Stimulated activated CD8-positive, alpha-beta memory T cell treated with anti-CD3 and anti-CD28 coated beads, Interleukin-12 subunit alpha, Interleukin-12 subunit beta, amount 100 ng/mL, for 4 hours (primary cell): Measurements from ENCODE around the gene BCAS3.

ENCODE experiments used
- DNase-seq: peaks from one replicate; pipeline ENCODE4 v3.0.0-alpha.2; 2020; ENCODE audit warnings: low read depth

Gene BCAS3

DNA sequence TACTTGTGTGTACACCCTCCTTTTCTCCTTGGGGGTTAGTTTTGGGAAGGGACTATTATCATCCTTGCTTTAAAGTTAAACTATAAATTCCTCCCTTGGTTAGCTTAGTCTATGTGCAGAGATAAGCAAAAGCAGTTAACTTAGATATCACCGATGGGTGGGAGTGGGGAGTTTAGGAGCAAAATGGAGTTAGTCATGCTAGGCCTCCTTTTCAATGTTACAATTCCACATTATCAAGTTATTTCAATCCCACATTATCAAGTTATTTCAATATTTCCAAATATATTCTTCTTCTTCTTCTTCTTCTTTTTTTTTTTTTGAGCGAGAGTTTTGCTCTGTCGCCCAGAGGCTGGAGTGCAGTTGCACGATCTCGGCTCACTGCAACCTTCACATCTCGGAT lies 1.7 kb upstream of the BCAS3 start:
- no peak for DNase-seq

DNA sequence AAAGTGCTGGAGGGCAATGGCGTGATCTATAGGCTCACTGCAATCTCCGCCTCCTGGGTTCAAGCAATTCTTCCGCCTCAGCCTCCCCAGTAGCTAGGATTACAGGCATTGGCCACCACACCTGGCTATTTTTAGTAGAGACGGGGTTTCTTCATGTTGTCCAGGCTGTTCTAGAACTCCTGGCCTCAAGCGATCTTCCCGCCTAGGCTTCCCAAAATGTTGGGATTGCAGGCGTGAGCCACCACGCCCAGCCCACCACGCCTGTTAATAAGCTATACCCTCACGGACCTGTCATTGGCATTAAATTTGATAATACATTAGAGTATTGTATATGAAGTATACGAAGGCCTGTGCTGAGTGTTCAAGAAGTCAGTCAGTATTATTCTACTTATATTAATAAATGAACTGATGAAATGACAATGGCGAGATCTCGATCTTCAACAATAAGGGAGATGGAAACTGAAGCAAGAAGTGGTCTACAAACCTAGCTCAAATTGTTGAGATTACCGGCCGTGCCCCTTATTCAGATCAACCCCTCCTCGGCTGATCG lies 818 bp upstream of the BCAS3 start:
- DNase-seq: no peak

DNA sequence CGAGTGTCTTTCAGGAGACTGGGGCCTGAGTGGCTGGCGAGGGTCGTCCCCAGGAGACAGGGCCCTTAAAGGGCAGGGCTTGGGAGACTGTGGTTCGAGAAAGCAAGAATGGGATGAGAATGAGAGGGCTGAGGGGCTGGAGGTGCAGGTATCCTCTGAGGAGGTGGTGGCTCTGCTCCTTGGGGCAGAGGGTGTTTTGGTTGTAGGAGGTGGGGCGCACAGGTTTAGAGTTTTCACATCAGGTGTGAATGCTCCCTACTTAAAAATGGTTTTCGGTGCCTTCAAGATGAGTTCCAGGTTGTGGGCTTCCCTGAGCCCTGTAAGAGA lies 430 bp downstream of the BCAS3 start:
- no peak for DNase-seq

DNA sequence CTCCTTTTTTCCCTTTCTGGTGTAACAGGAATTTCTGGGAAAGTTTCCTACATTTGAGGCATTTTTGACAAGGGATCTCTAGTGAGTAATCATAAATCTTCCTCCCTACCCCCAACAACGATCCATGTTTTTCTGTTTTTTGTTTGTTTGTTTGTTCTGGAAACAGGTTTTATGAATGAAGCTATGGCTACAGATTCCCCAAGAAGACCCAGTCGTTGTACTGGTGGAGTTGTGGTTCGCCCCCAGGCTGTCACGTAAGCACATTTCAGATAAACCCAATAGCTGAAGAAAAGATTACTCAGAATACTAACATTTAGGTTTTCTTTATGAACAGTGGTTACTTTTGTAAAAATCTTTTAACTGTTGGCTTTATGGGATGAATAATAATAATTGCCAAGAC lies 1.6 kb downstream of the BCAS3 start:
- DNase-seq: no peak

DNA sequence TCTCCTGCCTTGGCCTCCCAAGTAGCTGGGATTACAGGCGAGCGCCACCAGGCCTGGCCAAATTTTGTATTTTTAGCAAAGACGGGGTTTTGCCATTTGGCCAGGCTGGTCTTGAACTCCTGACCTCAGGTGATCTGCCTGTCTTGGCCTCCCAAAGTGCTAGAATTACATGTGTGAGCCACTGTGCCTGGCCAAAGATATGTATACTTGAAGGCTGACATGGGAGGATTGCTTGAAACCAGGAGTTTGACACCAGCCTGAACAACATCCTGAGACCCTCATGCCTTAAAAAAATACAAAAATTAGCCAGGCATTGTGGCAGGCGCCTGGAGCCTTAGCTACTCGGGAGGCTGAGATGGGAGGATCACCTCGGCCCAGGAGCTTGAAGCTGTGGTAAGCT lies 3.1 kb downstream of the BCAS3 start:
- no peak for DNase-seq

DNA sequence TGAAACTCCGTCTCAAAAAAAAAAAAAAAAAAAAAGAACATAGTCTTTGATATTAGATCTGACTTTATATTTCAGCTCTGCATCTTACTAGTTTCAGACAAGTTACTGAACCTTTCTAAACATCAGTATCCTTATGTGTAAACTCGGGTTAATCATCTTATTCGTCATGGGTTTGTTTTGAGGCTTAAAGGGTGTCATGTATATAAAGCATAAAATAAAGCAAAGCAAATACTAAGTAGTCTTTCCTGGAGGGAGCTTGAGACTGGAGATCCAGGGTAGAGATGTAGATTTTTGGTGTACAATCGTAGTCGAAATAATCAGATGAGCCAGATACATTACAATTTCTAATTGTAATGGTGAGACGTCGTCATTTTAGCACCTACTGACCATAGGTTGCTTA lies 7.8 kb downstream of the BCAS3 start:
- no peak for DNase-seq

DNA sequence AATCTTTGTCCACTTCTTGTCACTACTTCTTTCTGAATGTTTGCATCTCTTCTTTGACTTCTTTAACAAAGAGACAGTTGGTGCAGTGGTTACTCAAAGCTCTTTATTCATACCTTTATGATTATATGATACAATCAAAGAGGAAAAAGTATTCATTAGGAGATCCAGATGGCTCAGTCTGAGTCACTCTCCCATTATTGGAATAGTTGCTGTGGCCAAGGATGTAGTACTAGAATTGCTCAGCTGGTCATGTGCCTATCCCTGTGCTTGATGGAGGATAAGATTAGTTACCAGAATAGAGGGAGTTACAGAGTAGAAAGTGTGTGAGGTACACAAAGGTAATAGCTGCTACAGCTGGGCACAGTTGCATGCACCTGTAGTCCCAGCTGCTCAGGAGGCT lies 18.3 kb downstream of the BCAS3 start:
- no peak for DNase-seq

DNA sequence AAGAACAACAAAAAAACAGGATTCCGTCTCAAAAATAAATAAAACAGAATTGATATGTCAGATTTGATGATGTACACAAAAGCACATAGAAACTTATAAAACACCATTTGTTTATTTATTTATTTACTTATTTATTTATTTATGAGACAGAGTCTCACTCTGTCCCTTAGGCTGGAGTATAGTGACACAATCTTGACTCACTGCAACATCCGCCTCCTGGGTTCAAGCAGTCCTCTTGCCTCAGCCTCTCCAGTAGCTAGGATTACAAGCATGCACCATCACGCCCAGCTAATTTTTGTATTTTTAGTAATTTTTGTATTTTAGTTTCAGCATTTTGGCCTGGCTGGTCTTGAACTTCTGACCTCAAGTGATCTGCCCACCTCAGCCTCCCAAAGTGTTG lies 21.4 kb downstream of the BCAS3 start:
- DNase-seq: no peak

DNA sequence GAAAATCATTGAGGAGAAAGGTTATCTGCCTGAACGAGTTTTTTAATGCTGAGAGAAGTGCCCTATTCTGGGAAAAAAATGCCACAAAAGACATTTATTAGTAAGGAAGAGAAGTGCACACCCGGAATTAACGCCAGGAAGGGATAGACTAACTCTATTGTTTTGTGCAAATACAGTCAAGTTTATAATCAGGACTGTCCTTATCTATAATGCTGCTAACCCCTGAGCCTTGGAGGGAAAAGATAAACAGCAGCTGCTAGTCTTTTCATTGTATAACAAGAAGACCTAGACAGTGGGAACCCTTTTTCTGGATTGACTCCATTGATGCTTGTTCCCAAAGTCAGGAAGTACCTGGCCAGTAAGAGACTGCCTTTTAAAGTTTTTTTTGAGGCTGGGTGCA lies 26.5 kb downstream of the BCAS3 start:
- no peak for DNase-seq

DNA sequence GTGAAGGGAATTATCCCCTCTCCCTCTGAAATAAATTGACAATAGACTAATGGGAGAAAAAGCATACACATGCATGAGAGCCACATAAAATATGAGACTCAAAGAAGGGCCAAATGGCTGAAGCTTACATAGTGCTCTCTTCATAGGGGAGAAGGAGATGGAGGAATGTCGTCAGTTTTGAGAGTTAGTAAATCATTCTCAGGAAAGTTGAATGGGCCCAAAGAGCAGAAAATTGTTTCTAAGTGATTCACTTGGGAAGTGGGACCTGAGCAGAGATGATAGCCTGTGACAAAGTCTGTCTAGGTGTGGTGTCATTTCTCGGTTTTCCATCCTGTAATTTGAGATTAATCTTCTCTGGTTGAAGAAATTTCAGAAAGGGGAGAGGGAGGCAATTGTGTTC lies 35.0 kb downstream of the BCAS3 start:
- DNase-seq: no peak

DNA sequence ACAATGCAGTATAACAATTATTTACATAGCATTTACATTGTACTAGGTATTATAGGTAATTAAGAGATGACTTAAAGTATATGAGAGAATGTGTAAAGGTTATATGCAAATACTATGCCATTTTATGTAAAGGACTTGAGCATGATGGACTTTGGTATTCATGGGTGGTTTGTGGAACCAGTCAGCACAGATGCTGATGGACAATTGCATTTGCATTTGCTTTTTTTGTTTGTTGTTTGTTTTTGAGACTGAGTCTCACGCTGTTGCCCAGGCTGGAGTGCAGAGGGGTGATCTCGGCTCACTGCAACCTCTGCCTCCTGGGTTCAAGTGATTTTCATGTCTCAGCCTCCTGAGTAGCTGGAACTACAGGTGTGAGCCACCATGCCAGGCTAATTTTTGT lies 36.0 kb downstream of the BCAS3 start:
- no peak for DNase-seq

DNA sequence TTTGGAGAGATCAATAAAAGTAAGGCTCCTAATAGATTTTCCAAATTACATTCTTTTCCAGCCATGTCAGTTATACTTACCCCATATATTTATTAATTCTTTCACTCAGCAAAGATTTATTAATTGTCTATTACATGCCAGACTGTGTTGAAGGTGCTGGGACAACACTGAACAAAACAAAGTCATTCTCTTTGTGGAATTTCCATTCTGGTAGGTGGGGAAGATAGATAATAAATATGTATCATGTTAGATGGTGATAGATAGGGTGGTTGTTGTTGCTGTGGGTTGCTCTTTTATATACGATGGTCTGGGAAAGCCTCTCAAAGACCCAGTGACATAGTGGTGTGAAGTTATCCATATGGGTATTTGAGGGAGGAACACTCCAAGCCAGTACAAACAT lies 39.1 kb downstream of the BCAS3 start:
- no peak for DNase-seq

DNA sequence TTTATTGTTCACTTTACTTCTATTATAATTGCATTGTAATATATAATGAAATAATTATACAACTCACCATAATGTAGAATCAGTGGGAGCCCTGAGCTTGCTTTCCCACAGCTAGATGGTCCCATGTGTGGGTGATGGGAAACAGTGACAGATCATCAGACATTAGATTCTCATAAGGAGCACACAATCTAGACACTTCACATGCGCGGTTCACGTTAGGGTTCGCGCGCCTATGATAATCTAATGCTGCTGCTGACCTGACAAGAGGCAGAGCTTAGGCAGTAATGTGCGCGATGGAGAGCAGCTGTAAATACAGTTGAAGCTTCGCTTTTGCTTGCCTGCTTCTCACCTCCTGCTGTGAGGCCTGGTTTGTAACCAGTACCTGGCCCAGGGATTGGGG lies 40.2 kb downstream of the BCAS3 start:
- DNase-seq: no peak

DNA sequence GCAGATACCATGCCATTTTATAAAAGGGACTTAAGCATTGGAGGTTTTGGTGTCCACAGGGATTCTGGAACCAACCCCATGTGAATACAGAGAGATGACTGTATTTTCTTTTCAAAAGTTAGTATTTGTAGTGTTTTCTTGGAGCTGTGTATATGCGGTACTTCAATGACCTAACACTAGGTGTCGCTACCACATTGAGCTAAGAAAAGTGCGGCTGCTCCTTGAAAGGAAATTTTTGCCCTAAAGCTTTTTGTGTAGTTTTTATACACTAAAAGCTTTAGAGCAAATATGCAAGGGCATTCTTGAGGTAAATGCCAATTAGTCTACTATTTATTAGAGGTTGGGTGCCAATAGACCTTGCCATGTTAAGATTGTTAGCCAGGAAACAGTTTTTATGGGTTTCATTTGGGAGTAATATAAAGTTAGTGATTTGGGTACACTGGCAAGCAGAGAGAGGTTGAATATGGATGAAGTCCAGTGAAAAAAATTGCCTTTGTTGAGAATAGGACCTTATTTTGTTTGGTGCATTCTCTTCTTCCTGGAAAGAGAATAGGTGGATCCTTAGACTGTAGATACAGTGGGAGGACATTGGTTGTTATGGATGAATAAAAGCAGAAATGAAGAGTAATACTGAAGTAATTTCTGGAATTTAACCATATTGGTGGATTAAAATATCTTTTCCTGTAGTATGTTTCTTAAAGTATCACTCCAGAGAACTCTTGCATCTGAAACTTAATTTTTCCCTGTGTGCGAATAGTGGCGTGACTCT lies 43.3 kb downstream of the BCAS3 start:
- no peak for DNase-seq

DNA sequence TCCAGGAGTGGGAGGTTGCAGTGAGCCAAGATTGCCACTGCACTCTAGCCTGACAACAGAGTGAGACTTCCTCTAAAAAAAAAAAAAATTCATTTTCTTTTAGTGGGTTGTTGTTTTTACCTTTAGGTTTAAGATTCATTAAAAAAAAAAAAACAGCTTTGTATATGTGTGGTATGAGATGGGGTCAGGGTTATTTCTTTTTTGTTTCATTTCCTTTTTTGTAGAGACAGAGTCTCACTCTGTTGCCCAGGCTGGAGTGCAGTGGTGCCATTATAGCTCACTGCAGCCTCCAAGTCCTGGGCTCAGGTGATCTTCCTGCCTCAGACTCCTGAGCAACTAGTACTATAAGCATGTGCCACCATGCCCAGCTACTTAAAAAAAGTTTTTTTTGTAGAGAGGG lies 47.0 kb downstream of the BCAS3 start:
- DNase-seq: no peak

DNA sequence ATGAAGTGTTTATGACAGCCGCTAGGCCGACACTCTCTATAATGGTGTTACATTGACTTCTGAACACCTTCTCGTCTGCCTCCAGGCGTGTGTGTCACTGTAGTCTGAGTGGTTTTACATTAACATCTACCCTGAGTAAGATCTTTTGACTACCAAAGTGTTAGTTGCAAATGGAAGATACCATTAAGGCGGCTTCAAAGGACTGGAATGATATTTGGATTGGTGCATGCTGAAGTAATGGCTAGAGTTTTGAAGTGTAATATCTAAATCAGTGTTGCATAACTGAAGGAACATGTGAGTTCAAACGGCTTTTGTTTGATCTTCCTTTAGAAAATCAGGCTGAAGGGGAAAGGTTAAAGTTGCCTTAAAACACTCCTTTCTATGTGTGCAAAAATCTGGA lies 52.2 kb downstream of the BCAS3 start:
- no peak for DNase-seq

DNA sequence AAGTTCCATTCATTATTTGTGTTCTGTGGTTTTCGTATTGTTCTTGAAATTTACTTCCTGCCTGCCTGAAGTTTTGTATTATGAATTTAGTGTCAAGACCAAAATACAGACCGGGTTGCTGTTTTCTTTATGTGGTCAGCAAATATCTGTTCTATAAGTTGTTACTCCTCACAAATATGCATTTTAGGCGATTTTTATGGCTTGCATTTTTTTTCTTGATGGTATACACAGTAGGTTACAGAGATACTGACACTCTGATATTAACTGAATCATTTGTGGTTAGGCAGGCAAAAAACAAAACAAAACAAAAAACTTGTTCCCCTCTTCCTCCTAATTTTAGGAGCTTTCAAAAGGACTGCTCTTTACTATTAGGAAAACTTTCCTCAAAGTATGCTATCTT lies 52.6 kb downstream of the BCAS3 start:
- no peak for DNase-seq

DNA sequence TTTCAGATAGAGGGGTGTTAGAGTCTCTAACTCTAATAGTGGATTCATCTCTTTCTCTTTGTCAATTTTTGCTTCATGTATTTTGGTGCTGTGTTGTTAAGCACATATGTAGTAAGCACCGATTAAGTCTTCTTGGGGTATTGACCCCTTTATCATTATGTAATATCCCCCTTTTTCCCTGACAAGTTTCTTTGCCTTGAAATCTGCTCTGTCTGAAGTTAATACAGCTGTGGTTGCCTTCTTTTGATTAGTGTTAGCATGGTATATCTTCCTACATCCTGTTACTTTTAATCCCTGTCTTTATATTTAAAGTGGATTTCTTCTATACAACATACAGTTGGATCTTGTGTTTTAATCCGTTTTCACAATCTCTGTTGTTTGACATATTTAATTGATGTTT lies 60.6 kb downstream of the BCAS3 start:
- DNase-seq: no peak

DNA sequence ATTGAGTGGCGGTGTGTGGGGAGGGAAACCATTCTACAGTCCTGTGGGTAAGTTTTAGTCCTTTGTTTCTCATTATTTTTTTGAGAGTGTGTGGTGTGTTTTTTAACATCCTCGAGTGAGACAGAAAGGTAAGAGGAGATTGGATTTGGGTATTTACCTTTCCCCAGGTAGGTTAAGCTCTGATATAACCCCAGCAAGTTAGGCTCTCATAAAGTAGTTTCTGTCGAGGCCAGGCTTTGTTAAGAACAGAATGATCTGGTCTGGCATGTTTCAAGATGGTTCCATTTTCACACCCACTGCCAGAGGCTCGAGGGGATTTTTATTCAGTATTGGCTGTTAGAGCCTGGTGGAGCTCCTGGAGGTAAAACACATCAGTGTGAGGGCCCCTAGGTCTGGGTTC lies 62.9 kb downstream of the BCAS3 start:
- DNase-seq: no peak

DNA sequence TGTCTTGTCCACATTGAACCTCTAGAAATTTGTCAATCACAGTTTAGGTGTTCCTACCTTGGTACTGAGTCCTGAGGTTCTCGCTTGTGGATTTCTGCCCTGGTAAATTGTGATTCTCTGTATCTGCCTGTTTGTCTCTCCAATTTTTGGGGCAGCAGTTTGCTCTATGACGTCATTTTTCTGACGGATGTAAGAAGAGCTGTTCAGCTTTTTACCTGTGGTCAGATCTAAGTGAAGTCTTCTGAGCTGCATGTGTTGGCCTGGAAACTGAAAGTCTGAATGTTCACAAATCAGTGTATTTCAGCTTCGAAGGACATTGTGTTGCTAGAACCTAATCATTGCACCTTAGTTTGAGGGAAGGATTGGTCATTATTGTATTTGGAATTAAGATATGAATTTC lies 63.4 kb downstream of the BCAS3 start:
- DNase-seq: no peak

DNA sequence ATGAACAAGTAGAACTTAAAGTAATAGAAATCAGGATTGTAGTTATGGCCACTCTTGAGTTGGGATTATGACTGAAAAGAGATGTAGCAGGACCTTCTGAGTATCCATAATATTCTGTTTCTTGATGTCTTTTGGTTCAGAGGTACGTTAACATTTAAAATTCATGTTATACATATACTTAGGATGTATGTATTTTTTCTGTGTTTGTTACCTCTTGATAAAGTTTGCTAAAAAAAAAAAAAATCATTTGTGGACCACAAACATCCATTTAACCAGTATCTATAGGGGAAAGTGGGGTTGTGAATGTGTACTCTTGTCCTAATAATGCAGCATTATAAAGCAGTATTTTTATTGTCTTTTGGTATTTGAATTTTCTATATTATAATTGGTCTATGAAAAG lies 65.6 kb downstream of the BCAS3 start:
- DNase-seq: no peak

DNA sequence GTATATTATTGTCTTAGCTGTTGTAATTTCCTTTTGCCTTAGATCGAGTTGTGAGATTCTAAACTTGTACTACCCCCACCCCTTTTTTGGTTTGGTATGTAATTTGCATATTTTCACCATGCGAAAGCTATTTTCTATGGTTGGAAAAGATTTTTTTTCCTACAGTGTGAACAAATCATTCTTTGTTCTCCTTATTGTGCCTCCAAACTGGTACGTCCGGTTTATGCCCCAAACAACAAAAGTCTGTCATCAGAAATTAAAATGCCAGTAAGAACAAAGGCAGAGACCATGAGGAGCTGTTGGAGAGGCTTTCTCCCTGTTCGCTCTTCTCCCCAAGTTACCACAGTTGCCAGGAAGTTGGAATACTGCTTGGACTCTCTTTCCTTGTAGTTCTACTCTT lies 66.1 kb downstream of the BCAS3 start:
- DNase-seq: no peak

DNA sequence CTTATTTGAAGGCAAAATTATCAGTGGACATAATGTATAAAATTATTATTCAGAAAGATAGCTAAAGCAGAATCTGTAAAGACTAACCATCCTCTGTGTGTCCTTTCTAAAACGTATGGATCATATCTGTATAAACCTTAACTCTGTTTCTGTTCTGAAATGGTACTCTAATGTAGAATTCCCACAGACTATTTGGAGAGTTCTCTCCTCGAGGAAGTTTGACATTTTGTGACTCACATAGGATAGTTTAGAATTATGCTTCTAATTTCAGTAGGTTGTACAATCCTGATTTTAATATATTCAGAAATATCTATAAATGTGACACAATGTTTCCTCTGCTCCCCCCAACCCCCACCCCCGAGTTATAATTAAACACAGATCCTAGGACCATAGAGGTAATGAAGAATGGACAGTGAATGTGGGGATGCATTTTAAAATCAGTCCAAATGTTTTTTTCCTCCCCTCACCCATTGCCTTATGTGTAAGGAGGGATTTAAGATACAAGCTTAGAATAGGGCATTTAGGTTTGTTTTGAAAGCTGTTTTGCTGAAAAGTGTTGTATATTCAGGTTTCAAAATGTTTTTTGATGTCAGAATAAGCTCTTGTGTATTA lies 66.8 kb downstream of the BCAS3 start:
- DNase-seq: no peak

DNA sequence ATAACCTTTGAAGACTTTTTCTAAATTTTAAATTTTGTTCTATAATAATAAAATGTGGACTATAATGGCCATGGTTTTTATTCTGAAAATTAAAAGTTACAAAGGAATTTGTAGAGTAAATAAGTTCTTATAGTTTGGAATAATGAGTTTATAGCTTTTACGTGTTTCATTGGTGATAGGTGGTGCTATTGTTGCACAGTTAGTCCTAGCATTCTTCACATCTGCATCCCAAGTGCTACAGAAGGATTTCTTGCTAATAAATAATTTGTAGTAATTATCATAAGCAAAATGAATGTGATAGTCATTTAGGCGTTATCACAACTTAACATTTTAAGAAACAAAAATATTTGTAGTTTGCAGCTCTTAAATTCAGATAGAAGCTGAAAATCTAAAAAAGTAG lies 67.9 kb downstream of the BCAS3 start:
- DNase-seq: no peak
